Panc1 (cell line): Measurements from ENCODE around the gene KIAA0232.

Experiments used
- POLR2AphosphoS5 ChIP-seq: IDR thresholded peaks from 2 replicates; pipeline ENCODE4 v1.6.1; 2012; ENCODE audit warnings: mild to moderate bottlenecking, low read depth, low read length, moderate library complexity
- TCF7L2 ChIP-seq: IDR thresholded peaks from 2 replicates; pipeline ENCODE4 v1.6.1; 2011; ENCODE audit warnings: mild to moderate bottlenecking, low read depth, low read length, inconsistent platforms
- TF ChIP-seq, protein P1 (sequence below): fragments of 450-650 bp; IDR thresholded peaks from 2 replicates; pipeline ENCODE4 v1.5.1; 2017; ENCODE audit warnings: mild to moderate bottlenecking

DNA sequence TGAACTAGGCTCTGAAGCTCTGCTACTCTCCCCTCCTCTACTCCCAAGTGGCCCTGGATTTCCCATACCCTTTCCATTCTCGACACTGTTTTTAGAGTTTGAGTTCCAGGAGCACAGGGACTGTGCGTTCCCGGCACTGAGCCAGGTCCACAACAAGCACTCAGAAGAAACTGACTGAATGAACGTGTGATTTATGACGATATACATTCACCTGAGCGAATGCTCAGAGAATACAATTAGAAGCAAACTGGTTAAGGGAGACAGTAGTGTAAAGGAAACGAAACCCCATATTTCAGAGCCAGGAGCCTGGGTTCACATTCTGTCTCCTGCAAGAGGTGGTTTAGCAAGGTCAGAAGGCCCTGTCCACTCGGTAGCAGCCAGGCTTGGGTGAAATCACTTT, 1.4 kb upstream of the KIAA0232 start:
- TF ChIP-seq, protein P1, sequence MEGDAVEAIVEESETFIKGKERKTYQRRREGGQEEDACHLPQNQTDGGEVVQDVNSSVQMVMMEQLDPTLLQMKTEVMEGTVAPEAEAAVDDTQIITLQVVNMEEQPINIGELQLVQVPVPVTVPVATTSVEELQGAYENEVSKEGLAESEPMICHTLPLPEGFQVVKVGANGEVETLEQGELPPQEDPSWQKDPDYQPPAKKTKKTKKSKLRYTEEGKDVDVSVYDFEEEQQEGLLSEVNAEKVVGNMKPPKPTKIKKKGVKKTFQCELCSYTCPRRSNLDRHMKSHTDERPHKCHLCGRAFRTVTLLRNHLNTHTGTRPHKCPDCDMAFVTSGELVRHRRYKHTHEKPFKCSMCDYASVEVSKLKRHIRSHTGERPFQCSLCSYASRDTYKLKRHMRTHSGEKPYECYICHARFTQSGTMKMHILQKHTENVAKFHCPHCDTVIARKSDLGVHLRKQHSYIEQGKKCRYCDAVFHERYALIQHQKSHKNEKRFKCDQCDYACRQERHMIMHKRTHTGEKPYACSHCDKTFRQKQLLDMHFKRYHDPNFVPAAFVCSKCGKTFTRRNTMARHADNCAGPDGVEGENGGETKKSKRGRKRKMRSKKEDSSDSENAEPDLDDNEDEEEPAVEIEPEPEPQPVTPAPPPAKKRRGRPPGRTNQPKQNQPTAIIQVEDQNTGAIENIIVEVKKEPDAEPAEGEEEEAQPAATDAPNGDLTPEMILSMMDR, result no peak
- no peak for TF ChIP-seq TCF7L2
- TF ChIP-seq POLR2AphosphoS5, result no peak
